ENCODE results near the gene TMEM213.
"Not testable (repeated sequence)": the region's sequence is repeated elsewhere in the genome, so short reads cannot be mapped to it uniquely, and the experiment has no call there.

Gene TMEM213

DNA sequence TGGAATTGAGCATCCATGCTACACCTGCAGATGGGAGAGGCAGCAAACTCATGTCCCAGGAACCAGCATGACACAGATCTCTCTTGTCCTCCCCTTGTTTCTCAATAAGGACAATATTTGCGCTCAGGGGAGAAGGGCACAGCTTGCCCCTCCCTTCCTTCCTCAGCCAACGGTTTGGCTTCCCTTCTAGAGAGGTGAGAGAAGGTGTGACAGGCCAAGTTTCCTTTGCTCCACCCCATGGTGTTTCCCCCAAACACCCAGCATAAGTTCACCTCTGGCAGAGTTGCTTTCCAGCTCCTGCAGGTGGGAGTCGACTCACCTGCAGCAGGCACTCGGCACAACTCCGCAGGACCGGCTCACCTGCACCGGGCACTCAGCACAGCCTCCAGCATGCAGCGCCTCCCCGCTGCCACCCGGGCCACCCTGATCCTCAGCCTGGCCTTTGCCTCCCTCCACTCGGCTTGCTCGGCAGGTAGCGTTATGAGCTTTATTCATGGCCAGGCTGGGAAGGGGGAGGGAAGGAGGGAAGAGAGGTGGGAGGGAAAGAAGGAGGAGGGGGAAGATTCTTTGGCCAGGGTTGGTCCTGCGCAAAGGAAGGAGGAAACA is at the start of gene TMEM213, which contains the start of gene ATP6V0A4:
TMEM213 (plus strand) TSS at position 280 of the 606 bp plus-strand sequence; CDS start at position 391, 111 bp downstream.
ATP6V0A4 (minus strand) TSS at position 482 of the 606 bp plus-strand sequence. CDS start 26,949 bp downstream, outside the sequence.
- no peak for DNase-seq

GRCh38 chr7:138748666-138749065 is 49.1 kb upstream of the TMEM213 start:
- DNase-seq: no peak

DNA sequence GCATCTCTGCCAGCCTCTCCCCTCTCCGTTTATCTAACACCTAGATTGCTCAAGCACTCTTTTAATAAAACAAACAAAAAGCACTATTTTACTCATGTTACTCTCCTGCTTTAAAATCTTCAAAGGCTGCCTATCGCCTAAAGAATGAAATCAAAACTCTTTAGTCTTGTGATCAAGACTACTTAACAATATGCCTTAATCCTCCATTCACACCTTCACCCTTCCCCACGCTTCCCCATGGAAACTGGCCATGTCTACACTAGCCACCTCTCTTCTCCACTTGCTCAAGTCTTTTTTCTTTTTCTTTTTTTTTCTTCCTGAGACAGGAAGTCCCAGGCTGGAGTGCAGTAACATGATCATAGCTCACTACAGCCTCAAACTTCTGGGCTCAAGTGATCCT is 47.8 kb upstream of the TMEM213 start:
- DNase-seq: no peak

DNA sequence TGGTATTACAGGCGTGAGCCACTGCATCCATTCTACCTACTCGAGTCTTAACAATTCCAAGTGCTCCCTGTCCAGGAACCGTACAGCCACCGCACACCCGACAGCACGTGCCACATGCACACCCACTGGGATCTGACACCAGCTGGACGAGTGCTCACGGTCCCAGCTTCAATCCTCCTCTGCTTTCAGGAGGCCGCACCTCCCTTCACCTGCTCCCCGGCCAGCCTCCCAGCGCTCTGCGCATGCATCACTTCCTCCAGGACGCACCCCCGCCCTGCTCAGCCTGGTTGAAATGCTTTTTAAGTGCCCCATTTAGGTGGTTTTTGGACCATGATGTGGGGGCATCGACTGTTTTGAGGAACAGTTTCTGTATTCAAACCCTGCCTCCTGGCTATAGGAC is 47.3 kb upstream of the TMEM213 start:
- DNase-seq: no peak

- DNase-seq: no peak
Observed at GRCh38 chr7:138750901-138751464, 46.8 kb upstream of the TMEM213 start.

GRCh38 chr7:138752518-138753149 is 45.2 kb upstream of the TMEM213 start:
- no peak for DNase-seq

DNA sequence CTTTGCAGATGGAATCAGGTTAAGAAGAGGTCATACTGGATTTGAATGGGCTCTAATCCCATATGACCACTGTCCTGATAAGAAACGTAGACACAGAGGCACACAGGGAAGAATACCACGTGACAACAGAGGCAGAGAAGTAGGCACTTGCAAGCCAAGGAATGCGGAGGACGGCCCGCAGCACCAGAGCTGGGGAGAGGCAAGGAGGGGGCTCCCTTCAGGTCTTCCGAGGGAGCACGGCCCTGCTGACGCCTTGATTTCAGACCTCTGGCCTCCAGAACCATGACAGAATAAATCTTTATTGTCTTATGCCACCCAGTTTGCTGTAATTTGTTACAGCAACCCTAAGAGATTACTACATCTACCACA is 44.7 kb upstream of the TMEM213 start:
- no peak for DNase-seq

- no peak for DNase-seq
Observed at GRCh38 chr7:138753610-138754009, 44.2 kb upstream of the TMEM213 start.

DNA sequence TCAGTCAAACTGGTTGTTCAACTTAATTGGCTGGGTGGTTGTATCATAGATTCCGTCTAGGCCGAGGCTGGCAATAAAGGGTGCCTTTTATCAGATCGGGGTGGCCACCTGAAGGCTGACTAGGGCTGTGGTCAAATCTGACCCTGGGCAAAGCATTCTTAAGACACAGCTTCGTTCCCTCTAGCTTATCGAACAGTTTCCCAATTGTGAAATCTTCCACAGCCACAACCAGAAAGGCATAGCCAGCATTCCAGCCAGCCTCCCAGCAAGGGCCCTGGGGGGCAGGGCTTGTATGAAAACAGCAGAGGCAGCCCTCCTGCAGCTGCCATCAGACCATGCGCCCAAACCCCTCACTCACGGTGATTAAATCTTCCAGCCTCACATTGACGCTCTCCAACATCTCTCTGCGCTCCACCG is 42.5 kb upstream of the TMEM213 start:
- DNase-seq: no peak

DNA sequence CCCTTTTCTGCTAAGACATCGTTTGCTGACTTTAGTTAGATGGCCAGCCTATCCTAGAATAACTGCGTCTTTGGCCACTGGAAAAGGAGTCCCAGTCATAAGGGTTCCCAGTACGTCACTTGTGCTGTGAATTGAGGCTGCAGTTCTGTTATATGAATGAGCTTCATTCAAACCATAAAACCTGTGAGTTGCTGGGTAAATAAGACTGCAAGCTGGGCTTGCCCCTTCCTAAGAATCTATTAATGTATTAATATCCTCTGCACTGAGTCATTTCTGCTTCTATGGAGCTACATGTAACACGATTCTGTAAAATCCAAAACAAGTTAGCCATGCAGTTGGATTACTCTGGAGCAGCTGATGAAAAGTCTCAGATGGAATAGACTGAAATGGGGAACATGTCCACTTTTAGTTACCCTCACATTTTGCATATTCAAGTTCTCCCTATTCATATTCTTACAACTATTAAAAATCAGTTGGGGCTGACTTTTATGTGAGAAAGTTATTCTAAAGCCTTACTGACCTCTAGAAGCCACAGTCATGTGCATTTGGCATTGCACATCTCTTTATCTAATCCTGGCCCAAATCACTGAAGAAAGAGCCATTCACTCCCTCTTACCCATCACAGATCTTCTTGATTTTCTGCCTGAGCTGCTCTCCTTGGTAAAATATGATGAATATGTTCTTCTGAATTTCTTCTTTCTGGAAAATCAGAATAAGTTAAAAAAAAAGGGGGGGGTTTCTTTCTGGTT is 41.8 kb upstream of the TMEM213 start:
- no peak for DNase-seq

DNA sequence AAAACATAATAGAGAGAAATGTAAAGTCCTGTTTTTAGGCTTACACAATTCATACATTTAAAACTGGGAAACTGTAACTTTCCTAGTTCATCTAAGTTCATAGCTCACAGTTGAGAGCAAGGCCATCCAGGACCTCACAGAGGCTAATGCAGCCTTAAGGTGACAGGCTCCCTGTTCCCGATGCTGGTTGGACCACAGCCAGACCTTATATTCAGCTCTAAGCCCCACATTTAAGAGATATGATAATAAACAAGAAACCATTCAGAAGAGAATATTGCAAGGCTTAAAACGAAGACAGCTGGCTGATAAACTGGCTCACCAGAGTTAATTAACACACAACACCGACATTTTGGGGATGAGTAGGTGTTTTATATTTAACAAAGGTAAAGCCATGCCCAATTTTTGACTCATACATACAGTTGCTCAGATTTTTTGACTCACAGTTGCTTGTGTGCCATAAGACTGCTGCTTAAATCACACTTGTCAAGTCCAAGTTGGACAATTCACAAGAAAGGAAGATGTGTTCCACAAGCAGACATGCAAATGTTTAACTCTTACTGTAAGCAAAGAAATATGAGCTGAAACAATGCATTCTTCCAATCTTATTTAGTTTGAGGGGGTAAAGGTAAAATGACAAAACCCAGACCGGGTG is 41.1 kb upstream of the TMEM213 start:
- no peak for DNase-seq

DNA sequence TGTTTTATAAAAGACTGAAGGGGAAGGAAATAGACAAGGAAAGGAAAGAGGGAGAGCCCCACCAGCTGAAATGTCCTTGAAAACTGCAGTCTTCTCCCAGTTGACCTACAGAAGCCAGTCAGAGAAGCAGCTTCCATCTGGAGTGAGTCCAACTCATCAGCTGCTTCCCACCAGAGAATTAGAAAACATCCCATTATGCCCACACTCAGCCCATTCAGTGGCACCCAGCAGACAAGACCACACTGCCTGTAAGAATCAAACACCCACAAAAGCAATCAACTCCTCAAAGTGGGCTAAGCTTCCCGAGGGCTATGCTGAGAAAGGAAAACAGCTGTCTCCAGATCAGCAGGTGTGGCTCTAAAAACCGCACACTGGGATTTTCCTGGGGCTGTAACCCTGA is 29.6 kb upstream of the TMEM213 start:
- no peak for DNase-seq

DNA sequence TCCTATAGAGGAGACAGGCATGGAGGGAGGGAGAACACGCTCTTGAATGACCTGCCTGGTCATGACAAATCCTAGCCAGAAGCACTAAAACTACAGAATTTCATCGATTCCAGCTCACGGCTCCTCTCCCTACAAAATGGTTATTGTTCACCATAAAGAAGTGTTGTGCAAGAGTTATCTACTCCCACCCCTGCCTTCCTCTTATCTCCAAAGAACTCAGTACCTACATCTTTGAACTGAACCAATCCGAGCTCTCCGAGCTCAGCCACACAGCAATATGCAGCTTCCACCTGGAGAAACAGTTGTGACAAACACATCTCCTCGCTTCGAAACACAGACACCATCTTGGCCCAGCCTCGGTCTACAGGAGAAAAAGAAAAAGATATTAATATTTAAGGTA is 26.9 kb upstream of the TMEM213 start:
- DNase-seq: no peak

DNA sequence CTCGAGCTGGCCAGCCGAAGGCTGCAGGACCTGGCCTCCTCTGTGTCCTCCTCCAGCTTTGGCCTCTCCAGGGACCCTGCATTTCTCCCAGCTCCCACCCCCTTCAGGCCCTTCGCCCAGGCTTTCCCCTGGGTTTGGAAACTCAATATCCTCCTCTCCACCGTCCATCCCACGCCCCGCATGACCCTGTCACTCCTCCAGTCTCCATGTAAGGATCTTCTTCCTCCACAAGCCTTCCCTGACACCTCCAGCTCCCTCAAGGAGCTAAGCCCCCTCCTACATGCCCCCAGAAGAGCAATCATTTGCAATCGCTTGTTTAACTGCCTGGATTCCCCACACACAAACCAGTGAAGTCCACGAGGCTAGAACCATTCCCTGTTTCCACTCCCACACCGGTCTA is 24.6 kb upstream of the TMEM213 start:
- DNase-seq: no peak

DNA sequence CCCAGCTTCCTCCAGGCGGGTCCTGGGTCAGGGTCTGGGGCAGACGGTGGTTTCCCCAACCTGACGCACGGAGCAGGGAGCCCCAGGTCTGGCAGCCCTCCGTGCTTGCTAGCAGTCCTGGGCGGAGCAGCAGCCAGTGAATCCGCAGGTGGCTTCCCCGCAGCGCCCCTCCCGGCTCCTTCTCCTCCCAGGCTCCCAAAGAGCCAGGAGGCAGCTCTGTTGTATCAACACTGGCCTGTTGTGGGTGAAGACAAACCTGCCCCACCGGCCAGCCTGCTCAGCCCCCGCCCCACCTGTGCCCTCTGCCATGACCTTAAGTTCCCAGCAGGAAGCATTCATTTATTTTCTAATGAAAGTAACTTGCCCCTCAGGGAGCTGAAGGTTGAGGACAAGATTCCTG is 24.0 kb upstream of the TMEM213 start:
- DNase-seq: no peak

GRCh38 chr7:138776166-138776833 is 21.5 kb upstream of the TMEM213 start:
- DNase-seq: no peak

GRCh38 chr7:138781004-138781403 is 16.8 kb upstream of the TMEM213 start:
- DNase-seq: no peak

DNA sequence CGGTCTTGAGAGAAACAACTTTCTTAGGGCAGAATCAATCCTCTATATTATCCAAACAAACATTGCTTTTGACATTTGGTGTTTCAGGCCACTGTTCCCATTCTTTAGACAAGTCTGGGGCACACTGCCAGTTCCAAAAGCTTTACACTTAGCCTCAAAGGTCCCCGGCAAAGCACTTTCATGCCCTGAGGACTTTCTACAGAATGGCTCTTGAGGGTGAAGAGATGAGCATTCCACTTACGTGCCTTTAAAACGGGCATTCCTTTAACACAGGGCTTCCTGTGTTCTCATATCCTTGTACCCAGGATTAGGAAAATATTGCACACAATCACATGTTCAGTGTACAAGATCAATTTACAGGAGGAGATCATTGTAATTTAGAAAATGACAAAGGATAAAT is 13.1 kb upstream of the TMEM213 start:
- no peak for DNase-seq

GRCh38 chr7:138785587-138786437 is 12.0 kb upstream of the TMEM213 start:
- no peak for DNase-seq

GRCh38 chr7:138796038-138796615 is 1.7 kb upstream of the TMEM213 start:
- DNase-seq: no peak

DNA sequence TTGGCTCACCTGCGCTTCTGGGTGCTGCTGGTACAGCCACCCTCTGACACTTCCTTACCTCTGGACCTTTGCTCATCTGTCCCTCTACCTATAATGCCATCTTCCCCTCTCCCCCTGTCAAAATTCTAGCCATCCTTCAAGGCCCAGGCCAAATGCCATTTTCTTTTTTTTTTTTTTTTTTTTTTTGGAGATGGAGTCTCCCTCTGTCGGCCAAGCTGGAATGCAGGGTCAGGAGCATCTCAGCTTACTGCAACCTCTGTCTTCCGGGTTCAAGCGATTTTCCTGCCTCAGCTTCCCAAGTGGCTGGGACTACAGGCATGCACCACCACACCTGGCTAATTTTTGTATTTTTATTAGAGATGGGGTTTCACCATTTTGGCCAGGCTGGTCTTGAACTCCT is 748 bp upstream of the TMEM213 start:
- not testable (repeated sequence) for DNase-seq

Measured in inflammatory macrophage treated with lipopolysaccharide for 4 hours (primary cell).